Pancreas (tissue), 10 donors: ENCODE data around the gene CLASP1. TPM values are rescaled to one million over a fixed set of nuclear protein-coding genes. Genes with fewer than 3 reads are reported as not detected.
A peak's percentile ranks its signal among the peaks of the same experiment; 100 is the strongest.

Experiments
- ATAC-seq, 4 donors: fragments of 200-7000 bp; cut with Tn5 transposase; one replicate each; pipeline versions ENCODE4 v1.8.0 to v1.9.1; 2020; ENCODE audit warnings: mild to moderate bottlenecking in 4 of 4, moderate library complexity in 4 of 4
- DNase-seq, 6 donors: peaks; one replicate each; pipeline ENCODE4 v3.0.0-alpha.2; 2020
- FAIRE-seq: peaks from 2 replicates; lab custom pipeline; 2012; peaks lifted over from hg19 to GRCh38; lab: Jason Lieb, UNC
- H3K27ac ChIP-seq, 4 donors: fragments of 200-600 bp; sonication (generic); 1 replicate in 3 of 4; 2 replicates in 1 of 4; pipeline versions ENCODE4 v1.5.0 to v1.8.0; 2020
- H3K27me3 ChIP-seq, 4 donors: fragments of 200-600 bp; one replicate each; pipeline ENCODE4 v1.8.0; 2021
- H3K36me3 ChIP-seq, 3 donors: fragments of 200-600 bp; sonication (generic) in 1 of 3; one replicate each; pipeline versions ENCODE4 v1.5.0 to v1.8.0; 2020 to 2021
- H3K4me1 ChIP-seq, 3 donors: fragments of 200-600 bp; one replicate each; pipeline ENCODE4 v1.8.0; 2021
- H3K4me3 ChIP-seq, 4 donors: fragments of 200-600 bp; sonication (generic) in 2 of 4; one replicate each; pipeline versions ENCODE4 v1.5.0 to v1.8.0; 2020 to 2021
- H3K9me3 ChIP-seq, 4 donors: fragments of 200-600 bp; one replicate each; pipeline ENCODE4 v1.8.0; 2021
- CTCF ChIP-seq, 4 donors: fragments of 200-600 bp; sonication (generic) in 3 of 4; IDR thresholded peaks; one replicate each; pipeline versions ENCODE4 v1.5.0 to v1.8.0; 2021; ENCODE audit warnings: antibody characterized with exemption in 4 of 4
- WGBS, 2 donors: extraction: QIAGEN DNeasy Blood & Tissue Kit; methylation state at CpG; one replicate each; pipeline ENCODE4 v1.1.7; 2013; 5-methylcytosine and 5-hydroxymethylcytosine counted together
- intact Hi-C, 3 donors: fragments of 100-400 bp; cut with DNase I; formaldehyde crosslinking; loops; one replicate each; pipeline versions ENCODE4 v1.11.1 to v1.14.2; 2022
- polyA plus RNA-seq, 2 donors: library from polyadenylated mRNA; stranded (reverse); fragments of 200-250 nt; gene quantifications; one replicate each; pipeline ENCODE4 v1.2.3, GENCODE V29; 2013
- total RNA-seq, 6 donors: library from RNA; stranded (reverse); fragmentation: NEBNext Ultra II Directional in 4 of 6; extraction: Animal tissue kit (Norgen Biotek cat#: 25700) in 4 of 6; gene quantifications; one replicate each; pipeline versions ENCODE4 v1.2.1 to v1.2.4, GENCODE V29; 2021 to 2023
- donor health status: healthy with polysubstance abuse.
- donor health status: DM: no; HTN: no; CAD: no; lungs with moderate emphysema.
- donor health status: DM: no; HTN: no; CAD: no.
- donor health status: control.
- donor health status: control.
- donor health status: Bipolar disorder and iron deficiency.
- donor health status: DM: yes; HTN: yes; CAD: no.
- donor health status: DM: no; HTN: no; CAD: no.
- donor health status: DM: no; HTN: no; CAD: no.
- donor health status: DM: yes; HTN: yes; CAD: no.

Gene CLASP1
- total and polyA plus RNA-seq, 8 donors, result 8.9 to 34.5 (median 21.3) TPM

GRCh38 chr2:121355488-121355887 lies 293.8 kb downstream of the CLASP1 start:
- no peak for DNase-seq
- WGBS, 2 donors, result 20 to 41% methylated on average over 1 of the region's 1 CpG
- FAIRE-seq, result no peak
- ATAC-seq, result peak in 3 of 4 donors; percentile 17 to 44 (median 33)
- Histone ChIP-seq H3K4me3 (no peak overlapping the region), H3K27me3 (no peaks in the 10 kb centered on the region), H3K4me1 (peaks cover 0 to 13% (median 0%) of the 10 kb centered on the region in 3 donors), H3K9me3 (no peaks in the 10 kb centered on the region), H3K27ac (no peak overlapping the region), H3K36me3 (peaks cover 0 to 39% (median 8%) of the 10 kb centered on the region in 3 donors)
- TF ChIP-seq CTCF (IDR thresholded peaks at IDR 0.05), result no peak
- intact Hi-C loops, result loop anchor here in 2 of 3 donors (10.0 kb wide), 2 partner anchors 231 to 261 kb away; no protein-coding TSS in a partner anchor

GRCh38 chr2:121351521-121352318 lies 297.5 kb downstream of the CLASP1 start:
- peaks cover 0 to 10% (median 0%) of the 10 kb centered on the region in 3 donors for H3K4me1 ChIP-seq
- no peak for TF ChIP-seq CTCF (IDR thresholded peaks at IDR 0.05)
- FAIRE-seq (no peak), DNase-seq (no peak), ATAC-seq (no peak)
- intact Hi-C loops, result loop anchor here in 2 of 3 donors (5.0 to 10.0 kb wide), 3 partner anchors 227 to 257 kb away; no protein-coding TSS in a partner anchor
- H3K36me3 ChIP-seq, result peaks cover 0 to 66% (median 21%) of the 10 kb centered on the region in 3 donors
- no peaks in the 10 kb centered on the region for H3K9me3 ChIP-seq
- WGBS, 2 donors, result 90 to 94% methylated on average over 17 of the region's 17 CpGs
- H3K27me3 ChIP-seq, result no peaks in the 10 kb centered on the region
- H3K27ac ChIP-seq, result no peak overlapping the region
- no peak overlapping the region for H3K4me3 ChIP-seq

GRCh38 chr2:121350890-121351289 lies 298.4 kb downstream of the CLASP1 start:
- WGBS, 2 donors, result 87 to 88% methylated on average over 6 of the region's 6 CpGs
- no peak for FAIRE-seq
- Histone ChIP-seq H3K4me3 (no peak overlapping the region), H3K27me3 (no peaks in the 10 kb centered on the region), H3K27ac (no peak overlapping the region), H3K4me1 (peaks cover 0 to 3% (median 0%) of the 10 kb centered on the region in 3 donors), H3K36me3 (peaks cover 0 to 74% (median 22%) of the 10 kb centered on the region in 3 donors), H3K9me3 (no peaks in the 10 kb centered on the region)
- intact Hi-C loops, result loop anchor here in 2 of 3 donors (5.0 to 10.0 kb wide), 3 partner anchors 226 to 256 kb away; no protein-coding TSS in a partner anchor
- TF ChIP-seq CTCF (IDR thresholded peaks at IDR 0.05), result no peak
- no peak for ATAC-seq
- DNase-seq, result no peak

GRCh38 chr2:121350402-121350775 lies 298.9 kb downstream of the CLASP1 start:
- ATAC-seq, result no peak

More at GRCh38 chr2:121350402-121350775, 298.9 kb downstream of the CLASP1 start:
- WGBS, 2 donors, result 82 to 87% methylated on average over 4 of the region's 4 CpGs
- Histone ChIP-seq H3K36me3 (peaks cover 0 to 77% (median 22%) of the 10 kb centered on the region in 3 donors), H3K9me3 (no peaks in the 10 kb centered on the region), H3K4me1 (no peaks in the 10 kb centered on the region), H3K27ac (no peak overlapping the region), H3K4me3 (no peak overlapping the region), H3K27me3 (no peaks in the 10 kb centered on the region)
- DNase-seq (peak in 1 of 6 donors; percentile 24), FAIRE-seq (no peak)
- no peak for TF ChIP-seq CTCF (IDR thresholded peaks at IDR 0.05)
- intact Hi-C loops, result loop anchor here in 2 of 3 donors (5.0 to 10.0 kb wide), 3 partner anchors 226 to 256 kb away; no protein-coding TSS in a partner anchor
